Activated CD4-positive, alpha-beta T cell treated with anti-CD3 and anti-CD28 coated beads for 36 hours (primary cell): ENCODE results near the gene MYADML2. TPM values are rescaled to one million over a fixed set of nuclear protein-coding genes. Genes with fewer than 3 reads are reported as not detected.
"Not testable (repeated sequence)": the region's sequence is repeated elsewhere in the genome, so short reads cannot be mapped to it uniquely, and the experiment has no call there.

Source experiments
- ATAC-seq: fragments of 200-7000 bp; cut with Tn5 transposase; one replicate; pipeline ENCODE4 v1.10.0; 2021; ENCODE audit warnings: mild to moderate bottlenecking, moderate library complexity
- CTCF ChIA-PET: fragments of 350-600 bp; sonication (Branson Sonifier 250); formaldehyde crosslinking; loops from one replicate; lab custom pipeline; 2021; ENCODE audit warnings: antibody characterized with exemption; lab: Charles Lee
- POLR2A ChIA-PET: fragments of 350-600 bp; sonication (Branson Sonifier 250); formaldehyde crosslinking; loops from one replicate; lab custom pipeline; 2021; ENCODE audit warnings: antibody characterized with exemption, inconsistent platforms; lab: Charles Lee
- DNase-seq: peaks from one replicate; pipeline ENCODE4 v3.0.0-alpha.2; 2020
- H3K27ac Mint-ChIP-seq: one replicate; pipeline ENCODE4 v1.8.0; 2021; ENCODE audit warnings: mixed read lengths
- H3K27me3 Mint-ChIP-seq: one replicate; pipeline ENCODE4 v1.8.0; 2021; ENCODE audit warnings: mixed read lengths
- H3K36me3 Mint-ChIP-seq: one replicate; pipeline ENCODE4 v1.8.0; 2021; ENCODE audit warnings: low read depth, mixed read lengths
- H3K4me1 Mint-ChIP-seq: one replicate; pipeline ENCODE4 v1.8.0; 2021; ENCODE audit warnings: mixed read lengths
- H3K4me3 Mint-ChIP-seq: one replicate; pipeline ENCODE4 v1.8.0; 2021; ENCODE audit warnings: mild to moderate bottlenecking, moderate library complexity, mixed read lengths
- H3K9me3 Mint-ChIP-seq: one replicate; pipeline ENCODE4 v1.8.0; 2021; ENCODE audit warnings: low read depth, mixed read lengths
- intact Hi-C, 2 experiments: fragments of 100-400 bp; cut with DNase I in 1 of 2; cut with micrococcal nuclease in 1 of 2; formaldehyde crosslinking; loops; one replicate each; pipeline versions ENCODE4 v1.14.2 to v1.15.1; 2022 to 2024; cut with DNase I, micrococcal nuclease
- total RNA-seq, 2 experiments: library from RNA; stranded (reverse); gene quantifications; one replicate each; pipeline ENCODE4 v1.2.3, GENCODE V29; 2021

MYADML2 gene
- total RNA-seq, 2 experiments from 2014 or later, result not detected

- POLR2A ChIA-PET, result no interaction called here
- ATAC-seq (no peak), DNase-seq (no peak)
- Mint-ChIP-seq H3K27me3 (no peaks in the 10 kb centered on the region), H3K27ac (no peak overlapping the region), H3K36me3 (peaks cover 8% of the 10 kb centered on the region), H3K4me3 (no peak overlapping the region), H3K9me3 (no peaks in the 10 kb centered on the region), H3K4me1 (peaks cover 4% of the 10 kb centered on the region)
- CTCF ChIA-PET, result no interaction called here
- intact Hi-C loops, result no loop called here
These were observed 39.6 kb upstream of the MYADML2 start for GRCh38 chr17:81986606-81987005.

DNA sequence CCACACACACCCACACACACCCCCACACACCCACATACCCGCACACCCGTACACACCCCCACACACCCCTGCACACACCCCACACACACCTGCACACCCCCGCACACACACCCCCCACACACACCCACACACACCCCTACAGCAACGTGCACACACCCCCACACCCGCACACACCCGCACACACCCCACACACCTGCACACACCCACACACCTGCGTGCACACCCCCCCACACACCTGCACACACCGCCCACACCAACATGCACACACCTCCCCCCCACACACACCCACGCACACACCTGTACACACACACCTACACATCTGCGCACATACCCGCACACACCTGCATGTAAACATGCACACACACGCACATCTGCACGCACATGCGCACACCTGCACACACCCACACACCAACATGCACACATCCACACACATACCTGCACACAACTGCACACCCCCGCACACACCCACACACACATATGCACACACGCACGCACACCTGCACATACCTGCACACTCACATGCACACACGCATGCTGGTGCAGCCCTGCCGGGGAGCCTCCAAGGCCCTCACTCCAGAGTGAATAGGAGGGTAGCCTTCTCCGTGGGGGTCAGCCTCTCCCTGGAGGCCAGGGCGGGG is 37.9 kb upstream of the MYADML2 start:
- ChIA-PET POLR2A (no interaction called here), CTCF (no interaction called here)
- H3K4me1 Mint-ChIP-seq, result peaks cover 12% of the 10 kb centered on the region
- no peak overlapping the region for H3K4me3 Mint-ChIP-seq
- peaks cover 8% of the 10 kb centered on the region for H3K36me3 Mint-ChIP-seq
- no peaks in the 10 kb centered on the region for H3K27me3 Mint-ChIP-seq
- no peaks in the 10 kb centered on the region for H3K9me3 Mint-ChIP-seq
- ATAC-seq (no peak), DNase-seq (no peak)
- intact Hi-C loops, result no loop called here
- H3K27ac Mint-ChIP-seq, result no peak overlapping the region

GRCh38 chr17:81983639-81984373 is 36.8 kb upstream of the MYADML2 start:
- H3K27ac Mint-ChIP-seq, result no peak overlapping the region
- H3K9me3 Mint-ChIP-seq, result no peaks in the 10 kb centered on the region
- H3K4me1 Mint-ChIP-seq, result peaks cover 22% of the 10 kb centered on the region
- no peak overlapping the region for H3K4me3 Mint-ChIP-seq
- CTCF ChIA-PET, result no interaction called here
- peaks cover 8% of the 10 kb centered on the region for H3K36me3 Mint-ChIP-seq
- intact Hi-C loops, result no loop called here
- no peaks in the 10 kb centered on the region for H3K27me3 Mint-ChIP-seq
- DNase-seq (no peak), ATAC-seq (no peak)
- POLR2A ChIA-PET, result no interaction called here

DNA sequence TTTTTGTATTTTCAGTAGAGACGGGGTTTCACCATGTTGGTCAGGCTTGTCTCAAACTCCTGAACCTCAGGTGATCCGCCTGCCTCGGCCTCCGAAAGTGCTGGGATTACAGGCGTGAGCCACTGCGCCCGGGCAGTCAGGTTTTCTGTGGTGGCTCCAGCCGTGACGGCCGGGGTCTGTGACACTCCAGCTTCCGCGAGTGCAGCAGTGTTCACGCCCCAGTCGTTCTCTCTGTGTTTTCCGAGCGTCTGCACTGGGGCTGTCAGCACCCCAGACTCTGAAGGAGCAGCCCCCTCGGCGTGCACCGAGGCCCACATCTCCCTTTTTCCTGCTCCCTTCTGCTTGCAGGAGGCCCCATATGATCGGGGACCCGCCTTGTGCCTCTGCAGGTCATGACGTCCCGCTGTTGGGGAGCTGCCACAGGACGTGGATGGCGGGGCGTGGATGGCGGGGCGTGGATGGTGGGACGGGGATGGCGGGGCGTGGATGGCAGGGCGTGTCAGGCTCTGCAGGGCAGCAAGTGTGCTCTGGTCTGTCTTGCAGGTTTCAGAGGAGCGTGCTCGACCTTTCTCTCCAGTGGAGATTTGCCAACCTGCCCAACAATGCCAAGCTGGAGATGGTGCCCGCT is 36.1 kb upstream of the MYADML2 start:
- H3K9me3 Mint-ChIP-seq, result no peaks in the 10 kb centered on the region
- no peak overlapping the region for H3K27ac Mint-ChIP-seq
- DNase-seq, result no peak
- H3K4me1 Mint-ChIP-seq, result peaks cover 25% of the 10 kb centered on the region
- H3K27me3 Mint-ChIP-seq, result no peaks in the 10 kb centered on the region
- intact Hi-C loops, result no loop called here
- no peak overlapping the region for H3K4me3 Mint-ChIP-seq
- ChIA-PET POLR2A (no interaction called here), CTCF (interaction anchor here (0.6 to 0.7 kb wide), 2 partner anchors 38 to 326 kb away, joined by 3 read pairs; no protein-coding TSS in a partner anchor)
- ATAC-seq, result no peak
- H3K36me3 Mint-ChIP-seq, result peaks cover 8% of the 10 kb centered on the region

DNA sequence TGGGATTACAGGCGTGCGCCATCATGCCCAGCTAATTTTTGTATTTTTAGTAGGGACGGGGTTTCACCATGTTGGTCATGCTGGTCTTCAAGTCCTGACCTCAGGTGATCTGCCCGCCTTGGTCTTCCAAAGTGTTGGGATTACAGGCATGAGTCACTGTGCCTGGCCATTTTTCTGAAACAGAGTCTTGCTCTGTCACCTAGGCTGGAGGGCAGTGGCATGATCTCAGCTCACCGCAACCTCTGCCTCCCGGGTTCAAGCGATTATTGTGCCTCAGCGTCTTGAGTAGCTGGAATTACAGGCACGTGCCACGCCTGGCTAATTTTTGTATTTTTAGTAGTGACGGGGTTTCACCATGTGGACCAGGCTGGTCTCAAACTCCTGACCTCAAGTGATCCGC is 34.5 kb upstream of the MYADML2 start:
- H3K27ac Mint-ChIP-seq, H3K36me3 Mint-ChIP-seq, H3K27me3 Mint-ChIP-seq, H3K4me3 Mint-ChIP-seq, ATAC-seq, DNase-seq, POLR2A ChIA-PET, H3K9me3 Mint-ChIP-seq, intact Hi-C loops: not testable (repeated sequence)
- peaks cover 30% of the 10 kb centered on the region for H3K4me1 Mint-ChIP-seq
- CTCF ChIA-PET, result interaction anchor here (0.6 kb wide), 1 partner anchor 125 kb away, joined by 3 read pairs; no protein-coding TSS in a partner anchor

DNA sequence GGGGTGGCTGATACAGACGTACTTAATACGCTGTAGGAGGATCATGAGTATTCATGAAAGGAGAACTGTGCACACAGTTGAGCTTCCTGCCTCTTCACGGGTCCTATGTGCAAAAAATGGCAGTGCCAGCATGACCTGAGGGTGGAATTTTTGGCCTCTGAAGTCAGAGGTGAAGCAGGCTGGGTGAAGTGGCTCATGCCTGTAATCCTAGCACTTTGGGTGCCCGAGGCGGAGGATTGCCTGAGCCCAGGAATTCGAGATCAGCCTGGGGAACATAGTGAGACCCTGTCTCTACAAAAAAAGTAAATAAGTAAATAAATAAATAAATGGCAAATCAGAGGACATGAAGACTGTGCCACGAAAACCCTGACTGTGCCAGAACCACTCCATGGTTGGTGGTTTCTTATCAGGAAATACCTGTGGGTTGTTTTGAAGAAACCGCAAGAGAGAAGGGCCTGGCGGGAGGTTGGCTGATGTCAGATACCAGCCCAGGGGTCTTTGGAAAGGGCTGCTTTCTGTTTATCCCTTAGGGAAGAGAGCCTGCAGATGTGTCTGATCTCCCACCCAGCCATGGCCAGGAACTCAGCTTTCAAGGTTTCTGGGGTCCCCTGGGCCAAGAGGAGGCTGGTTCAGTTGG is 33.8 kb upstream of the MYADML2 start:
- no peak overlapping the region for H3K4me3 Mint-ChIP-seq
- H3K36me3 Mint-ChIP-seq, result peaks cover 11% of the 10 kb centered on the region
- H3K27me3 Mint-ChIP-seq, result no peaks in the 10 kb centered on the region
- POLR2A ChIA-PET, result no interaction called here
- H3K4me1 Mint-ChIP-seq, result peaks cover 36% of the 10 kb centered on the region
- no peaks in the 10 kb centered on the region for H3K9me3 Mint-ChIP-seq
- intact Hi-C loops, result no loop called here
- no peak for ATAC-seq
- CTCF ChIA-PET, result interaction anchor here (0.6 kb wide), 1 partner anchor 10 kb away, joined by 4 read pairs; no protein-coding TSS in a partner anchor
- DNase-seq, result no peak
- no peak overlapping the region for H3K27ac Mint-ChIP-seq

- POLR2A ChIA-PET, result interaction anchor here (0.6 kb wide), 1 partner anchor 17 kb away, joined by 7 read pairs; no protein-coding TSS in a partner anchor
- Mint-ChIP-seq H3K36me3 (peaks cover 11% of the 10 kb centered on the region), H3K27me3 (no peaks in the 10 kb centered on the region), H3K4me1 (peaks cover 36% of the 10 kb centered on the region), H3K4me3 (no peak overlapping the region), H3K9me3 (no peaks in the 10 kb centered on the region), H3K27ac (no peak overlapping the region)
- DNase-seq, result no peak
- intact Hi-C loops, result no loop called here
- ATAC-seq, result no peak
- CTCF ChIA-PET, result interaction anchor here (2.4 kb wide), 1 partner anchor 57 kb away, joined by 6 read pairs; the partner anchor contains the start of gene DCXR
These were observed 33.1 kb upstream of the MYADML2 start for GRCh38 chr17:81980122-81980521.

DNA sequence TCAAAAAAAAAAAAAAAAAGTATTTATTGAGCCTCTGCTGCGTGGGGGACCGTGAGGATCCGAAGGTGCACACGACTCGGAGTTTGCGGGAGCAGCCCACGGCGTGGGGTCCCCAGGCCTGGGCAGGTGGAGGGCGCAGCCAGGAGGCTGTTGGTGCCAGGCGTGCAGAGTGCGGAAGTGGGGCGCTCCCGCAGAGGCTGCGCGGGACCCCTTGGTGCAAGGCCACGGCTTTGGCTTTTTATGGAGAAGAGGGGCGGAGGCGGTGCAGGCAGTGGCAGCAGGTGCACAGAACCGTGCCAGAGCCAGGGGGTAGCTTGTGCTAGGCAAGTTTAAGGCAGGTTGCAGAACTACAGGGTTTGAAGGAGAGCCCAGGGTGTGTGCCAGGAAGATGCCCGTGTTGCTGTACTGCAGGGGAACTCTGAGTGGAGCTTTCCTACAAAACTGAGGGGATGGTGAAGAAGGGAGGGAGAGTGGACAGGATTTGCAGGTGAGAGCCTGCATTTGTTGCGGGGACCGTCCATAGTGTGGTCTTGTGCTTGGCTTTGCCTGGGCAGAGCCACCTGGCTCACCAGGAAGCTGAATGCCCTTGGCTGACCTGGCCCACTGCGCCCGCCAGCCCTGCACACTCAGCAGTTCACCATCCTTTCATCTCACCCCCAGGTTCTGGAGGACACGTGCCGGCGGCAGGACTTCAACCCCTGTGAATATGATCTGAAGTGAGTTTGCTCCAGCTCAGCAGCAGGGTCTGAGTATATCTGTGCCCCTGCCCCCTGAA is 31.7 kb upstream of the MYADML2 start:
- no peak overlapping the region for H3K27ac Mint-ChIP-seq
- intact Hi-C loops, result loop anchor here in 1 of 2 experiments (5.0 to 10.0 kb wide), 2 partner anchors 294 to 944 kb away; partner anchors contain the start of genes BAIAP2 and CSNK1D
- peaks cover 34% of the 10 kb centered on the region for H3K4me1 Mint-ChIP-seq

DNA sequence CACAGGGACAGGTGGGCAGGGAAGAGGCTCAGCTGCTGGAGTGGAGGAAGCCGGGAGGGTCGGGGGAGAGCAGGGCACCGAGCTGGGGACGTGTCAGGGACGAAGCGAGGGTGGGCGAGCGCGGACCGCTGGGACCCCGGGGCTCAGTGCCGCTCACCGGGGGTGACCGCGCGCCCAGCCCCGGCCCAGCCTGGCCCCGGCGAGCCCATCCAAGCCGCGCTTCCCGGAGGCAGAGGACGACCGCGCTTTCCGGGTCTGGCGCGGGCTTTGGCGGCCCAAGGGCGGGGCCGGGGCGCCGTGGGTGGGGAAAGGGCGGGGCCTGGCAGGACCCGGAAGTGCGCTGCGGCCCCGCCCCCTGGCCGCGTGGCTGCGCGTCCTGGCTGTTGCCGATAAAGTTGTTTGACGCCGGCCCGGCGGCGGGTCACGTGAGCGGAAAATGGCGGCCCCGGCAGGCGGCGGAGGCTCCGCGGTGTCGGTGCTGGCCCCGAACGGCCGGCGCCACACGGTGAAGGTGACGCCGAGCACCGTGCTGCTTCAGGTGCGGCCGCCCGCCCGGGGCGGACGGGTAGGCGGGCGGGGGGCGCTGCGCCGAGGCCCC is 30.3 kb upstream of the MYADML2 start, which contains the start of gene ASPSCR1:
TSS of gene ASPSCR1 (plus strand) at position 419 of the 598 bp plus-strand sequence. CDS start at position 437, 18 bp downstream.
- CTCF ChIA-PET, result interaction anchor here (0.7 kb wide), 1 partner anchor 13 kb away, joined by 4 read pairs; no protein-coding TSS in a partner anchor
- intact Hi-C loops, result loop anchor here (1.0 to 10.0 kb wide), 21 partner anchors 9 to 943 kb away; partner anchors contain the start of genes ACTG1 (in 1 of the 2), ALYREF (in 1 of the 2), ANAPC11 (in 1 of the 2) and ARHGDIA (in 1 of the 2)
- peak; percentile 83 for ATAC-seq

More for the DNA sequence above, 31.7 kb upstream of the MYADML2 start:
- CTCF ChIA-PET, result interaction anchor here (2.4 kb wide), 1 partner anchor 59 kb away, joined by 6 read pairs; the partner anchor contains the start of gene DCXR
- Mint-ChIP-seq H3K9me3 (no peaks in the 10 kb centered on the region), H3K27me3 (no peaks in the 10 kb centered on the region), H3K36me3 (peaks cover 5% of the 10 kb centered on the region), H3K4me3 (peak overlapping the region; percentile 74)
- no peak for DNase-seq
- POLR2A ChIA-PET, result interaction anchor here (0.6 kb wide), 1 partner anchor 33 kb away, joined by 5 read pairs; no protein-coding TSS in a partner anchor
- ATAC-seq, result no peak

More for the DNA sequence above, 30.3 kb upstream of the MYADML2 start, which contains the start of gene ASPSCR1:
- Mint-ChIP-seq H3K4me1 (peaks cover 32% of the 10 kb centered on the region), H3K9me3 (no peaks in the 10 kb centered on the region), H3K27ac (peak within 1 kb of the TSS; percentile 98), H3K4me3 (peak within 1 kb of the TSS; percentile 94), H3K36me3 (peaks cover 5% of the 10 kb centered on the region), H3K27me3 (no peaks in the 10 kb centered on the region)
- POLR2A ChIA-PET, result interaction anchor here (1.1 kb wide), 1 partner anchor 9 kb away, joined by 3 read pairs; no protein-coding TSS in a partner anchor
- DNase-seq, result peak; percentile 95
